Vagina (tissue), 2 donors: ENCODE data around the gene BIRC6. TPM values are rescaled to one million over a fixed set of nuclear protein-coding genes. Genes with fewer than 3 reads are reported as not detected.

Source experiments
- DNase-seq, 2 donors: peaks; one replicate each; pipeline ENCODE4 v3.0.0-alpha.2; 2017; ENCODE audit errors: extremely low spot score in 2 of 2
- H3K27ac ChIP-seq: fragments of 200-600 bp; sonication (generic); one replicate; pipeline ENCODE4 v1.5.1; 2019
- H3K27me3 ChIP-seq: fragments of 200-600 bp; sonication (generic); one replicate; pipeline ENCODE4 v1.5.1; 2019
- H3K36me3 ChIP-seq, 2 donors: fragments of 200-600 bp; sonication (generic); one replicate each; pipeline ENCODE4 v1.5.1; 2017 to 2019
- H3K4me1 ChIP-seq: fragments of 200-600 bp; sonication (generic); one replicate; pipeline ENCODE4 v1.5.1; 2019
- H3K4me3 ChIP-seq, 2 donors: fragments of 200-600 bp; sonication (generic); 1 replicate in 1 of 2; 2 replicates in 1 of 2; pipeline ENCODE4 v1.5.1; 2016 to 2019
- H3K9me3 ChIP-seq: fragments of 200-600 bp; sonication (generic); one replicate; pipeline ENCODE4 v1.5.1; 2019
- CTCF ChIP-seq, 3 experiments: fragments of 450-650 bp in 2 of 3; fragments of 200-600 bp in 1 of 3; sonication (generic) in 1 of 3; IDR thresholded peaks; one replicate each; pipeline ENCODE4 v1.5.1; 2017 to 2019; ENCODE audit warnings: antibody characterized with exemption in 3 of 3, mild to moderate bottlenecking in 2 of 3, moderate library complexity in 2 of 3
- POLR2A ChIP-seq, 2 donors: fragments of 450-650 bp; IDR thresholded peaks; one replicate each; pipeline ENCODE4 v1.6.1; 2017; ENCODE audit warnings: antibody characterized with exemption in 2 of 2, mild to moderate bottlenecking in 2 of 2, moderate library complexity in 2 of 2
- POLR2AphosphoS5 ChIP-seq, 2 donors: sonication (generic); formaldehyde crosslinking; IDR thresholded peaks; one replicate each; pipeline ENCODE4 v1.9.0; 2017; ENCODE audit warnings: antibody characterized with exemption in 2 of 2, mild to moderate bottlenecking in 2 of 2, low read depth in 1 of 2; ENCODE audit not compliant: insufficient read depth in 1 of 2
- intact Hi-C: fragments of 100-400 bp; cut with DNase I; formaldehyde crosslinking; loops from one replicate; pipeline ENCODE4 v1.15.1; 2023
- total RNA-seq: library from RNA; depleted of rRNA; stranded (reverse); fragments of >200 nt; gene quantifications from one replicate; pipeline ENCODE4 v1.2.3, GENCODE V29; 2016

BIRC6 gene
- total RNA-seq, 1 donor from 2014 or later = 92.8 TPM

GRCh38 chr2:32379352-32379751 lies 22.5 kb downstream of the BIRC6 start:
- Histone ChIP-seq H3K36me3 (peaks cover 0 to 16% of the 10 kb centered on the region in 2 donors), H3K4me1 (peaks cover 30% of the 10 kb centered on the region), H3K4me3 (no peak overlapping the region), H3K27me3 (no peaks in the 10 kb centered on the region), H3K27ac (no peak overlapping the region), H3K9me3 (no peaks in the 10 kb centered on the region)
- no peak for DNase-seq
- intact Hi-C loops = no loop called here
- TF ChIP-seq POLR2AphosphoS5 (IDR thresholded peaks at IDR 0.05; ENCODE audit: insufficient read depth in 1 of 2, low read depth in 1 of 2) (no peak), CTCF (IDR thresholded peaks at IDR 0.05) (no peak), POLR2A (IDR thresholded peaks at IDR 0.05) (no peak)

DNA sequence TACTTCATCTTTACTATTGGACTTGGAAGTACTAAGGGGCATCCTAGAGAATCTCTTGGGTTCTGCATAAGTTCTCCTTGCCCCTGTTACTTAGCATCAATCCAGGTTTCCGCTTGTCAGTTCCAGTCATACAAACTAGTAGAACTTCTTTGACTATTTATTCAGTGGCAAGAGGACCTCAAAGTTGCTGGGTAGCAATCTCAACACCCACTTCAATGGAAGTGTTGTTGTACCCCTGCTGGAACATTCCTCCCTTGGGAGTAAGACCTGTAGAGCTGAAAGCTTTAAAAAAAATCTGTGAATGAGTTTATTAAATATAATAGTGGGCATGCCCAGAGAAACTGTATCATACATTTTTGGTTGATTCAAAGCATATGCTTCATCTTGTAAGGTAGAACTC lies 27.0 kb downstream of the BIRC6 start:
- Histone ChIP-seq H3K36me3 (peaks cover 0 to 36% of the 10 kb centered on the region in 2 donors), H3K4me3 (no peak overlapping the region), H3K27me3 (no peaks in the 10 kb centered on the region), H3K27ac (no peak overlapping the region), H3K4me1 (peaks cover 5% of the 10 kb centered on the region), H3K9me3 (no peaks in the 10 kb centered on the region)
- no peak for DNase-seq
- TF ChIP-seq POLR2A (IDR thresholded peaks at IDR 0.05) (no peak), CTCF (IDR thresholded peaks at IDR 0.05) (no peak), POLR2AphosphoS5 (IDR thresholded peaks at IDR 0.05; ENCODE audit: insufficient read depth in 1 of 2, low read depth in 1 of 2) (no peak)
- intact Hi-C loops = no loop called here

DNA sequence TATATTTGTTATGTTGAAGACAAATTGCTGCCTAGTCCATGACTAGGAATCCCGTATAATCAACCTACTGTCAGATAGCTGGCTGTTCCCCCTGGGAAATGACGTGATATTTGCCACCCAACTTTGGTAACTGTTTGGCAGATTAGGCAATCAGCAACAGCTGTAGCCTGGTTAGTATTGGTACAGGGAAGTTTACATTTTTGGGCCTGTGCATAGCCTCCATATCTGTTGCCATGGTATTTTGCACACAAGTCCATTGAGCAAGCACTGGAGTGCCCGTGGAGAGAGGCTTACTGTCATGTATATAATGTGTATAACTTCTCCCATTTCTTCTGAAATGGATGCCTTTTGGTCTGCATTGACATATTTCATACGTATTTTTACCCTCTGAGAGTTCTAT lies 27.7 kb downstream of the BIRC6 start:
- no peaks in the 10 kb centered on the region for H3K9me3 ChIP-seq
- no peak overlapping the region for H3K4me3 ChIP-seq
- DNase-seq = no peak
- TF ChIP-seq POLR2A (IDR thresholded peaks at IDR 0.05) (no peak), CTCF (IDR thresholded peaks at IDR 0.05) (no peak), POLR2AphosphoS5 (IDR thresholded peaks at IDR 0.05; ENCODE audit: insufficient read depth in 1 of 2, low read depth in 1 of 2) (no peak)
- no peak overlapping the region for H3K27ac ChIP-seq
- intact Hi-C loops = no loop called here
- H3K36me3 ChIP-seq = peaks cover 0 to 43% of the 10 kb centered on the region in 2 donors
- H3K27me3 ChIP-seq = no peaks in the 10 kb centered on the region
- peaks cover 2% of the 10 kb centered on the region for H3K4me1 ChIP-seq

- Histone ChIP-seq H3K27me3 (no peaks in the 10 kb centered on the region), H3K36me3 (peaks cover 0 to 54% of the 10 kb centered on the region in 2 donors), H3K4me1 (no peaks in the 10 kb centered on the region), H3K27ac (no peak overlapping the region), H3K4me3 (no peak overlapping the region), H3K9me3 (no peaks in the 10 kb centered on the region)
- intact Hi-C loops = no loop called here
- DNase-seq = no peak
- TF ChIP-seq POLR2AphosphoS5 (IDR thresholded peaks at IDR 0.05; ENCODE audit: insufficient read depth in 1 of 2, low read depth in 1 of 2) = no peak
- no peak for TF ChIP-seq CTCF (IDR thresholded peaks at IDR 0.05)
- no peak for TF ChIP-seq POLR2A (IDR thresholded peaks at IDR 0.05)
Measured at GRCh38 chr2:32386739-32387138, 29.9 kb downstream of the BIRC6 start.

DNA sequence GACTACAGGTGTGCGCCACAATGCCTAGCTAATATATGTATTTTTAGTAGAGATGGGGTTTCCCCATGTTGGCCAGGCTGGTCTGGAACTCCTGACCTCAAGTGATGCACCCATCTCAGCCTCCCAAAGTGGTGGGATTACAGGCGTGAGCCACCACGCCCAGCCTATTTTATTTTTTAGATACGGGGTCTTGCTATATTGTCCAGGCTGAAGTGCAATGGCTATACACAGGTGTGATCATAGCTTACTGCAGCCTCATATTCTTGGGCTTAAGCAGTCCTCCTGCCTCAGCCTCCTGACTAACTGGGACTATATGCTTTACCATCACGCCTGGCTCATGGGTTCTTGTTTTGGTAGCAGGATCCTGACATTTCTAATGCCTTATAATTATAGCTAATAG lies 42.4 kb downstream of the BIRC6 start:
- no peak overlapping the region for H3K27ac ChIP-seq
- H3K9me3 ChIP-seq = no peaks in the 10 kb centered on the region
- peaks cover 0 to 37% of the 10 kb centered on the region in 2 donors for H3K36me3 ChIP-seq
- H3K4me3 ChIP-seq = no peak overlapping the region
- no peak for TF ChIP-seq CTCF (IDR thresholded peaks at IDR 0.05)
- no peak for TF ChIP-seq POLR2AphosphoS5 (IDR thresholded peaks at IDR 0.05; ENCODE audit: insufficient read depth in 1 of 2, low read depth in 1 of 2)
- TF ChIP-seq POLR2A (IDR thresholded peaks at IDR 0.05) = no peak
- intact Hi-C loops = no loop called here
- no peak for DNase-seq
- H3K27me3 ChIP-seq = no peaks in the 10 kb centered on the region
- H3K4me1 ChIP-seq = no peaks in the 10 kb centered on the region
